NOMO-1 treated with dmso at 0.1 percent for 144 hours (cell line): ENCODE measurements around the gene ZDHHC4.

Experiments used
- DNase-seq: peaks from one replicate; lab custom pipeline; 2025; ENCODE audit not compliant: unreplicated experiment; lab: John Stamatoyannopoulos, UW

The ZDHHC4 gene

DNA sequence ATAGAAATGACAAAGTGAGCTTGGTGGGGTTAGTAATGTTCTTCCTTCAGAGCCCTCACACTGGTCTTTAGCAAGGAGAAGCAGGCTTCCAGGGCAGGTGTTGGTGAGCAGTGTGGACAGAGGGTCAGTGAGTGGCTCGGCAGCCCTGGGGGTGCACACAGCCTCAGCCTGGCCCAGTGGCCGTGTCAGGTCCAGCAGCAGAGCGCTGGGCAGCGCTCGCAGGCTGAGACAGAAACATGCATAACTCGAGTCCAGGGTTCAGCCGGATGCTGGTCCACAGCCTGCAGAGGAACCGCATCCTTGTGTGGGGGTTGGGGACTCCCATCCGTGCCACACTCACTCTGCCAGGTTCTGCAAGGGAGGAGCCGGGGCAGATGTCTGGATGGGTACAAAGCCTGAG is 27.2 kb downstream of the ZDHHC4 start:
- no peak for DNase-seq

GRCh38 chr7:6606866-6607583 is 29.8 kb downstream of the ZDHHC4 start:
- no peak for DNase-seq

- no peak for DNase-seq
These were observed 30.4 kb downstream of the ZDHHC4 start for GRCh38 chr7:6607651-6608051.

DNA sequence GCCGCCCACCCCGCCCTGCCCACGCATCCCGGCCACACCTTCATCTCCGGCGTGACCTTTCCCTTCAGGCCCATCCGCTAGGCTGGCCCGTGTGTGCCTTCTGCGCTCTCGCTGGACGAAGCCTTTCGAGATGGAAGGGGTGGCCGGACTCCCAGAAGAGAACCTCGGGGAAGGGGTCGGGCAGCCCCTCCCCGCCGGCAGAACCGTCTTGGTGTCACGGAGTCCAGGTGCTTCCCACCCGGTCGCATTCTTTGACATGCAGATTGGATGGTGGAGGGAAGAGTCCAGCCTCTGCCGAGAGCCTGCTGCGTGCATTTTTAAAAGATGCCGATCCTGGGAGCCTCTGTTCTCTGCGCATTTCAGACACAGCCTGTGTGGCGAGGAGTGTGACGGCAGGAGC is 30.8 kb downstream of the ZDHHC4 start:
- no peak for DNase-seq

GRCh38 chr7:6608794-6609193 is 31.5 kb downstream of the ZDHHC4 start:
- DNase-seq, result no peak

- DNase-seq, result no peak
These were observed 35.6 kb downstream of the ZDHHC4 start for GRCh38 chr7:6612819-6613218.

GRCh38 chr7:6613706-6614105 is 36.5 kb downstream of the ZDHHC4 start:
- DNase-seq, result no peak

- DNase-seq, result no peak
These were observed 37.9 kb downstream of the ZDHHC4 start, which contains the start of gene ZNF853 for GRCh38 chr7:6614953-6615722. ZNF853 (plus strand) TSS chr7:6615610; CDS start chr7:6616175, 565 bp downstream.

- DNase-seq, result no peak
These were observed 38.7 kb downstream of the ZDHHC4 start for GRCh38 chr7:6615723-6616555.

DNA sequence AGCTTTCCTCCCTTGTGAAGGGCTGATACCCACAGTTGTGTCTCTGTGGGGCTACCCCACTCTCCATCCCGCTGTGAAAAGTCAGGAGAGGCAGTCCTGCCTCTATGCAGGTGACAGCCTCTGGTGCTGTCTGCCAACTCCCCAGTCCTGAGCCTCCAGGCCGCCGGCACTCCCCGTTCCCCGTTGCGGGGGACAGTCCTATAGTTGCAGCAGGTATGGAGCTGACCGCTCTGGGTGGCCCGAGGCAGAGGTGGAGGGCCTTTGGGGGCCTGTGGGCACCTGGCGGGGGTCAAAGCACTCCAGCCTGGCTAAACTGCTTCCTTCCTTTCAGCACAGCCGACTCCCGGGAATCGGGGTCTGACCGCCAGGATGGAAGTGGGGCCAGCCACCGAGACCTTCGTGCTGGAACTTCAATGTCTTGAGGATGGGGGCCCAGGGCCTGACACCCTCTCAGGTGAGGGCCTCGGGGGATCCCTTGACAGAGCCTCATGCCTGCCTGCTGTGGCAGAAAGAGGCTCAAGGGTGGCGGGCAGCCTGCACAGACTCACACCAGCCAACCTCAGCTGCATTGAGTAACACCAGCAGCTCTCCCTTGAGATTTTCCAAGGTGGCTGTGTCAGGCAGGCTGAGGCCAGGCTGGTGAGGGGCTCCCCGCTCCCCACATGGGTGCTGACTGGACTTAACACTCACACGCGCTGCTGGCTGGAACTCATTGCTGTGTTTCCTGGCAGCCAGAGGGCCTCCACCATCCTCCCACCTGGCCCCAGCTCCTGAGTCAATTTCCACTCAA is 39.8 kb downstream of the ZDHHC4 start:
- DNase-seq, result no peak

- no peak for DNase-seq
These were observed 41.4 kb downstream of the ZDHHC4 start for GRCh38 chr7:6618621-6619020.

DNA sequence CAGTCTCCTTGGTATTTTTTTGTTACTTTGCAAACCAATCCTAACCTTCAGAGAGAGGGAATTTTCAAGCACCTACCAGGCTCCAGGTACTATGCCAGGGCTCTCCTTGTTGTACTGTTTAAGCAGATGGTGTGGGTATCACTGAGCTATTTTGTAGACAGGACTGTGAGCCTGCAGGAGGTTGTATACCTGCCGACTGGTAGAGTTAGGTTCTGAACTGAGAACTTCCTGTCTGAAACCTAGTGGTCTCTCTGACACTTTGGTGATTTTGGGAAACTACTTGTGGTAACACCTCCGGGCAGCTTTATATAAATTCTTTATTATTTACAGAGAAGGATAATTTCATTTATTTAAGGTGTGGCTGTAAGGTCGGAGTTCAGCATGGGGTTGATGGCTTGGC is 42.7 kb downstream of the ZDHHC4 start:
- no peak for DNase-seq

DNA sequence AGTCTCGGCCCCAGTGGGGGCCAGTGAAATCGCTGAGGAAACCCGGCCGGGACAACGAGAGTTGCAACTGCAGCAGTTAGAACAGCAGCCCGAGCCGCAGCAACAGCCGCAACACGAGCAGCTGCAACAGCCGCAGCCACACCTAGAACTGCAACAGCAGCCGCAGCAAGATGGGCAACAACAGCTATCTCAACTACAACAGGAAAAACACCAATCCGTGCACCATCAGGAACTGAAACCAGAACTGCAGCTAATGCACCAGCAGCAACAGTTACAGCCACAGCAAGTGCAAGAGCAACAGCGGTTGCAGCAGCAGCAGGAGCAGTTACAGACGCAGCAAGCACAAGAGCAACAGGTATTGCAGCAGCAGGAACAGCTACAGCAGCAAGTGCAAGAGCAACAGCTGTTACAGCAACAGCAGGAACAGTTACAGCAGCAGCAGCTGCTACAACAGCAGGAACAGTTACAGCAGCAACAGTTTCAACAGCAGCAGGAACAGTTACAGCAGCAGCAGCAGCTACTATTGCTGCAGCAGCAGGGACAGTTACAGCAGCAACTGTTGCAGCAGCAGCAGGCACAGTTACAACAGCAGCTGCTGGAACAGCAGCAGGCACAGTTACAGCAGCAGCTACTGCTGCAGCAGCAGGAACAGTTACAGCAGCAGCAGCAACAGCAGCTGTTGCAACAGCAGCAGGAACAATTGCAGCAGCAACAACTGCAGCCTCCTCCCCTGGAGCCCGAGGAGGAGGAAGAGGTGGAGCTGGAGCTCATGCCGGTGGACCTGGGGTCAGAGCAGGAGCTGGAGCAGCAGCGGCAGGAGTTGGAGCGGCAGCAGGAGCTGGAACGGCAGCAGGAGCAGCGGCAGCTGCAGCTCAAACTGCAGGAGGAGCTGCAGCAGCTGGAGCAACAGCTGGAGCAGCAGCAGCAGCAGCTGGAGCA is 44.2 kb downstream of the ZDHHC4 start:
- no peak for DNase-seq

DNA sequence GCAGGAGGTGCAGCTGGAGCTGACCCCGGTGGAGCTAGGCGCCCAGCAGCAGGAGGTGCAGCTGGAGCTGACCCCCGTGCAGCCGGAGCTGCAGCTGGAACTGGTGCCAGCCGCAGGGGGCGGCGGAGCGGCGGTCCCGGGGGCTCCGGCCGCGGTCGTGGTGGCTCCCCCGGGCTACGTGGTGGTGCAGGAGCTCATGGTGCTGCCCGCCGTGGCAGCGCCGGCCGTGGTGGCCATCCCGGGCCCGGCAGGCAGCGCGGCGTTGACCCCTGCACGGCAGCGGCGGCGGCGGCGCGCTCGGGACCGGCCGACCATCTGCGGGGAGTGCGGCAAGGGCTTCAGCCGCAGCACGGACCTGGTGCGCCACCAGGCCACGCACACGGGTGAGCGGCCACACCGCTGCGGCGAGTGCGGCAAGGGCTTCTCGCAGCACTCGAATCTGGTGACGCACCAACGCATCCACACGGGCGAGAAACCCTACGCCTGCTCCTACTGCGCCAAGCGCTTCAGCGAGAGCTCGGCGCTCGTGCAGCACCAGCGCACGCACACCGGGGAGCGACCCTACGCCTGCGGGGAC is 45.0 kb downstream of the ZDHHC4 start:
- DNase-seq, result no peak

GRCh38 chr7:6623589-6624245 is 46.5 kb downstream of the ZDHHC4 start:
- no peak for DNase-seq

DNA sequence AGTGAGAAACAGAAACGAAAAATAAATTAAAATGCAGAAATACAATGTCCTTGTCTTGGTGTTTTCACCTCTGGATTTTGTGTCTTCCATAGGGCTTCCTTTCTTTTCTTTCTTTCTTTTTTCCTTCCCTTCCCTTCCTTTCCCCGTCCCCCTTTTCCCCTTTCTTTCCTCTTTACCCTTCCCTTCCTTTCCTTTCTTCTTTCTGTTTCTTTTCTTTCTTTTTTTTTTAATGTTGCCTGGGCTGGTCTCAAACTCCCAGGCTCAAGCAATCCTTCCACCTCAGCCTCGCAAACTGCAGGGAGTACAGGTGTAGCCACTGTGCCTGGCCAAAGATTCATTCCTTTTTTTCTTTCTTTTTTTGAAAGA is 47.0 kb downstream of the ZDHHC4 start:
- no peak for DNase-seq

- no peak for DNase-seq
These were observed 50.8 kb downstream of the ZDHHC4 start for GRCh38 chr7:6628045-6628444.

DNA sequence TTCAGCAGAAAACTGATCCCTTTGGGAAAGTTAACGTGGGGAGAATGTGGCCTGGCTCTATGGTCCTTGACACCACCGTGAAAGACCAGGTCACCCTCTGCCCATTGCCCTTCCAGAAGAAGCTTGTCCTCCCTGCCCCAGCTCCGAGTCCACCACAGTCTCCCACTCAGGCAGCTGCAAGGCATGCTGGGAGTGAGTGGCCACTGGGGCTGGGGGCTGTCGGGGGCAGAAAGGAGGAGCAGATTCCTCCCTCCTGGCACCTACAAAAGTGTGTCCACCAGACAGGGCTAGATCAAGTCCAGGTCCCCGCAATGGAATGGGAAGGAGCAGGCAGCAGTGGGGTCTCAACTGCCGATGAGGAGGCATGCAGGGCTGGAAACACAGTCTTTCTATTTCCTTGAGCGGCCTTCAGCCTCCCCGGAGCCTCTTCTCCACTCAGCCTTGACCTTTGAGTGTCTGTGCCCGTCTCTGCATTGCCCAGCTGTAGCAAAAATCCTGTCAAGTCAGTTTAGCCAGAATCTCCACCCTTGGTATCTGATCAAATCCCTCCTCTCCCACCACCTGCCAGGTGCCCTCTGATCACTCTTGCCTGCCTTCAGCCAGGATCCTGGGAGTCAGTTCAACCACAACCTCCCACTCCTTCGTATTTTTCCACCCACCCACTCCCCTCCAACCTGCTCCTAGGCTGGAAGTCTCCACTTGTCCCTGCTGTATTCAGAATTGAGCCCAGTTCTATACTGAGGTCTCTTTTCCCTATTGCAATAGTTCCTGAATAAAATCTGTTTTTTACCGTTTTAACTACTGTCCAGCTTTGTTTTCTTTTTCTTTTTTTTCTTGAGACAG is 53.0 kb downstream of the ZDHHC4 start:
- DNase-seq, result no peak
